ENCODE results near the gene NDRG3. TPM values are rescaled to one million over a fixed set of nuclear protein-coding genes. Genes with fewer than 3 reads are reported as not detected.

Gene NDRG3
- total and polyA plus RNA-seq, 7 experiments from 2014 or later = 20.8 to 49.4 (median 29.5) TPM

DNA sequence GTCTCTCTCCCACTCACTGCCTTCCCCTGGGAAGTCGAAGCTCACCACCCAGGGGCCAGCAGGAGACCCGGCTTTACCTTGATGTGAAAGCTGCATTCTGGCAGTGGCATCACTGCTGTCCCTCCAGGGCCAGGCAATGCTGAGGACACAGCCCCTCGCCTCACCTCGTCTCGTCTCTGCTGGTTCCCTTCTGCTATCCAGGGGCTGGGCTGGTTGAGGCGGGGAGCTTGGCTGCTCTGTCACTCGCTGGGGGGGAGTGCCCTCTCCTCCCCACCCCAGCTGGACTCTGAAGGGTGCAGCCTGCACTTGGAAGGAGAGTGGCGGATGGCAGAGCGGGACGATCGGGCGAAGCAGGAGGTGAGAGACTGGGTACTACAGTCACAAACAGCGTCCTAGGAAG is 40.4 kb upstream of the NDRG3 start:
- POLR2A ChIA-PET = no interaction called here
- Histone ChIP-seq H3K36me3 (ENCODE audit: control insufficient read depth in 2 of 3, insufficient read depth in 3 of 3, low read length in 3 of 3) (no peaks in the 10 kb centered on the region), H3K4me3 (ENCODE audit: low read length) (no peak overlapping the region), H3K27me3 (ENCODE audit: control insufficient read depth in 2 of 2, insufficient read depth in 2 of 2, low read length in 2 of 2) (no peaks in the 10 kb centered on the region), H3K4me1 (ENCODE audit: control insufficient read depth in 2 of 2, insufficient read depth in 2 of 2, low read length in 2 of 2) (no peaks in the 10 kb centered on the region), H3K27ac (ENCODE audit: low read depth, low read length) (no peak overlapping the region), H3K9me3 (ENCODE audit: control insufficient read depth in 2 of 3, low read length in 3 of 3) (no peaks in the 10 kb centered on the region)
- peak overlapping the region in 1 of 9 donors; percentile 10 for H3K27ac Mint-ChIP-seq
- no peak for DNase-seq
- H3K9me3 Mint-ChIP-seq = no peaks in the 10 kb centered on the region
- no peak overlapping the region for H3K4me3 Mint-ChIP-seq
- peaks cover 0 to 6% (median 0%) of the 10 kb centered on the region in 7 donors for H3K4me1 Mint-ChIP-seq
- no peak for ATAC-seq
- H3K36me3 Mint-ChIP-seq = no peaks in the 10 kb centered on the region
- CTCF ChIA-PET = interaction anchor here (0.6 kb wide), 1 partner anchor 32 kb away, joined by 3 read pairs; no protein-coding TSS in a partner anchor
- intact Hi-C loops (cut with micrococcal nuclease) = no loop called here
- H3K27me3 Mint-ChIP-seq = no peaks in the 10 kb centered on the region

- Mint-ChIP-seq H3K27ac (no peak overlapping the region), H3K4me1 (peaks cover 0 to 6% (median 0%) of the 10 kb centered on the region in 7 donors), H3K4me3 (no peak overlapping the region), H3K27me3 (no peaks in the 10 kb centered on the region), H3K36me3 (no peaks in the 10 kb centered on the region), H3K9me3 (no peaks in the 10 kb centered on the region)
- ChIA-PET CTCF (no interaction called here), POLR2A (no interaction called here)
- intact Hi-C loops (cut with micrococcal nuclease) = no loop called here
- Histone ChIP-seq H3K27me3 (ENCODE audit: control insufficient read depth in 2 of 2, insufficient read depth in 2 of 2, low read length in 2 of 2) (no peaks in the 10 kb centered on the region), H3K36me3 (ENCODE audit: control insufficient read depth in 2 of 3, insufficient read depth in 3 of 3, low read length in 3 of 3) (no peaks in the 10 kb centered on the region), H3K9me3 (ENCODE audit: control insufficient read depth in 2 of 3, low read length in 3 of 3) (no peaks in the 10 kb centered on the region), H3K4me3 (ENCODE audit: low read length) (no peak overlapping the region), H3K27ac (ENCODE audit: low read depth, low read length) (no peak overlapping the region), H3K4me1 (ENCODE audit: control insufficient read depth in 2 of 2, insufficient read depth in 2 of 2, low read length in 2 of 2) (no peaks in the 10 kb centered on the region)
- no peak for DNase-seq
- no peak for ATAC-seq
Observed at GRCh38 chr20:36785308-36785707, 39.4 kb upstream of the NDRG3 start.

DNA sequence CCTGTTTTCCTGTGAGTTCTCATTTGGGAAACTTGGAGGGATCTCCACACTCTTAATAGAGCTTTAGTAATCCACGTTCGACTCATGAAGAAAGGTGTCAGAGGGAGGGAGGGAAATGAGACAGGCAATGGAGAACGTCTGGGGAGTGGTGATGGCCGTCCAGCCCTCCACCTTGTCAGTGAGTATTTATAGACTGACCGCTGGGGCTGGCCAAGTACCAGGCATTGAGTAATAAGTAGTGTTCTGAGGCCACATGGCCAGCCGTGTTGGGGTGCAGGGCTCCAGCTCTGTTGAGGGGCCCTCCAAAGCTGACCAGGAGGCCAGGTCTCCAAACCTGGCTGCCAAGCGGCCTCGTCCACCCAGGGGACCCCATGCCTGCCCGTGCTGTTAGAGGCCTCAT is 39.0 kb upstream of the NDRG3 start:
- no peak overlapping the region for H3K4me3 Mint-ChIP-seq
- no peak for ATAC-seq

DNA sequence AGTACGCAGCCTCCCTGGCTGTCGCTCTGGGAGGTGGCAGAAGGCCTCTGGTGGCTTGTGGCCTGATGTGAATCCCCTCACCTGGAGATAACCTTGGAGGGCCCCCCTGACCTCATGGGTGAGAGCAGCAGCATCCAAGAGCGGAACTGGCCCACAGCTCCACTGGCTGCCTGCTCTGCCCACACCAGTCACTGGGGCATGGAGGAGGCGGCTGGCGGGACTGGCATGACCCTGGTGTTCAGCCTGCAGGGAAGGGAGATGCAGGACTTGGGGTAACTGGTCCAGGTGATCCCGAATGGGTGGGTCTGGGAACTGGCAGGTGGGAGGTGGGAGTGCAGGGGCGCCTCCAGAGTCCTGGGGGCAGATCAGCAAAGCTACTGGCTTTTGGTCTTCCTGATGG is 38.2 kb upstream of the NDRG3 start:
- Mint-ChIP-seq H3K9me3 (no peaks in the 10 kb centered on the region), H3K27me3 (no peaks in the 10 kb centered on the region), H3K27ac (no peak overlapping the region), H3K4me3 (no peak overlapping the region), H3K4me1 (peaks cover 0 to 6% (median 0%) of the 10 kb centered on the region in 7 donors), H3K36me3 (no peaks in the 10 kb centered on the region)
- Histone ChIP-seq H3K27ac (ENCODE audit: low read depth, low read length) (no peak overlapping the region), H3K36me3 (ENCODE audit: control insufficient read depth in 2 of 3, insufficient read depth in 3 of 3, low read length in 3 of 3) (no peaks in the 10 kb centered on the region), H3K9me3 (ENCODE audit: control insufficient read depth in 2 of 3, low read length in 3 of 3) (no peaks in the 10 kb centered on the region), H3K27me3 (ENCODE audit: control insufficient read depth in 2 of 2, insufficient read depth in 2 of 2, low read length in 2 of 2) (no peaks in the 10 kb centered on the region), H3K4me3 (ENCODE audit: low read length) (no peak overlapping the region), H3K4me1 (ENCODE audit: control insufficient read depth in 2 of 2, insufficient read depth in 2 of 2, low read length in 2 of 2) (no peaks in the 10 kb centered on the region)
- DNase-seq (no peak), ATAC-seq (no peak)
- ChIA-PET POLR2A (no interaction called here), CTCF (no interaction called here)
- intact Hi-C loops (cut with micrococcal nuclease) = no loop called here

More for the DNA sequence above, 39.0 kb upstream of the NDRG3 start:
- H3K27ac Mint-ChIP-seq = no peak overlapping the region
- Histone ChIP-seq H3K36me3 (ENCODE audit: control insufficient read depth in 2 of 3, insufficient read depth in 3 of 3, low read length in 3 of 3) (no peaks in the 10 kb centered on the region), H3K4me1 (ENCODE audit: control insufficient read depth in 2 of 2, insufficient read depth in 2 of 2, low read length in 2 of 2) (no peaks in the 10 kb centered on the region), H3K9me3 (ENCODE audit: control insufficient read depth in 2 of 3, low read length in 3 of 3) (no peaks in the 10 kb centered on the region), H3K4me3 (ENCODE audit: low read length) (no peak overlapping the region), H3K27me3 (ENCODE audit: control insufficient read depth in 2 of 2, insufficient read depth in 2 of 2, low read length in 2 of 2) (no peaks in the 10 kb centered on the region), H3K27ac (ENCODE audit: low read depth, low read length) (no peak overlapping the region)
- ChIA-PET CTCF (no interaction called here), POLR2A (no interaction called here)
- intact Hi-C loops (cut with micrococcal nuclease) = no loop called here
- no peaks in the 10 kb centered on the region for H3K9me3 Mint-ChIP-seq
- peaks cover 0 to 6% (median 0%) of the 10 kb centered on the region in 7 donors for H3K4me1 Mint-ChIP-seq
- no peaks in the 10 kb centered on the region for H3K27me3 Mint-ChIP-seq
- H3K36me3 Mint-ChIP-seq = no peaks in the 10 kb centered on the region
- DNase-seq = no peak

- H3K27me3 Mint-ChIP-seq = no peaks in the 10 kb centered on the region
- Histone ChIP-seq H3K4me1 (ENCODE audit: control insufficient read depth in 2 of 2, insufficient read depth in 2 of 2, low read length in 2 of 2) (peaks cover 0 to under 1% of the 10 kb centered on the region in 2 donors), H3K4me3 (ENCODE audit: low read length) (no peak overlapping the region), H3K27ac (ENCODE audit: low read depth, low read length) (no peak overlapping the region), H3K36me3 (ENCODE audit: control insufficient read depth in 2 of 3, insufficient read depth in 3 of 3, low read length in 3 of 3) (no peaks in the 10 kb centered on the region), H3K27me3 (ENCODE audit: control insufficient read depth in 2 of 2, insufficient read depth in 2 of 2, low read length in 2 of 2) (no peaks in the 10 kb centered on the region), H3K9me3 (ENCODE audit: control insufficient read depth in 2 of 3, low read length in 3 of 3) (no peaks in the 10 kb centered on the region)
- POLR2A ChIA-PET = no interaction called here
- H3K4me3 Mint-ChIP-seq = no peak overlapping the region
- H3K4me1 Mint-ChIP-seq = peaks cover 0 to 6% (median 5%) of the 10 kb centered on the region in 7 donors
- CTCF ChIA-PET = no interaction called here
- no peaks in the 10 kb centered on the region for H3K36me3 Mint-ChIP-seq
- intact Hi-C loops (cut with micrococcal nuclease) = loop anchor here in 1 of 2 donors (10.0 kb wide), 2 partner anchors 395 to 825 kb away; partner anchors contain the start of genes MROH8, RPN2 and SCAND1
- no peak overlapping the region for H3K27ac Mint-ChIP-seq
- ATAC-seq = no peak
- H3K9me3 Mint-ChIP-seq = no peaks in the 10 kb centered on the region
- no peak for DNase-seq
Observed at GRCh38 chr20:36779656-36780025, 33.8 kb upstream of the NDRG3 start.

DNA sequence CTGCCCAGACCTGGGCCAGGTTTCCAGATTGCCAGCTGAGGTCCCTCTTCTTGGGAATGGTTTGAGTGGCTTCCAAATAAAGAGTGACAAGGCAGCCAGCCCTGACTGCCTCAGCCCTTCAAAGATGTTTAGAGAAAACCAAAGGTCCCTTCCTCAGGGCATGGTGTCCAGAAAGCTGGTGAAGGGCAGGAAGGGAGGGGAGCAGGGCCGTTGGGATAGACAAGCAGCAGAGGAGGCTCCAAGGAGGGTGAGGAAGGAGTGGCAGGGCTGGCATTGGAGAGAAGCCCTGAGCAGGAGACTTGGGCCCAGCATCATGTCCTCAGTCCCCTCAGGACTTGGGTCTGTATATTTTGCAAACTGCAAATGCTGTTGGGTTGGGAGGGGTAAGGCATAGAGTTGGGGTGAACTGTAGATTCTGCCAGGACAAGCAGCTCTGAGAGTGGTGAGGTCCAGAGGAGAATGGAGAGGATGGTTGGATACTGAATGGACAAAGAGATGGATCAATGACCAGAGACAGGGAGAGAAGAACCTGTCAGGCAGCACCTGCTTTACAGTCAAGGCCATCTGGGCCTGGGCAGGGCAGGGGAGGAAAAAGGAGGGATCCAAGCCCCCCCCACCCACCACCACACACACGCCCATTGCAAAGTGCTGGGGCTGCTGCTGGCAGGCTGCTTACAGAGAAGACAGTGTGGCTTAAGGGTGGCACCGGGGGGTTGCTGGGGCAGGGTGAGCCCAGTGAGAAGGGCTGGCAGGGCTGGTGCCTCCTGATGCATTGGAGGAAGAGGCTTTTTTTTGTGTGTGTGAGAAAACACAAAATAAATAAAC is 33.2 kb upstream of the NDRG3 start:
- DNase-seq = no peak
- no peaks in the 10 kb centered on the region for H3K27me3 ChIP-seq (ENCODE audit: control insufficient read depth in 2 of 2, insufficient read depth in 2 of 2, low read length in 2 of 2)
- Mint-ChIP-seq H3K4me1 (peaks cover 2 to 9% (median 5%) of the 10 kb centered on the region in 7 donors), H3K9me3 (no peaks in the 10 kb centered on the region), H3K4me3 (no peak overlapping the region), H3K36me3 (no peaks in the 10 kb centered on the region), H3K27me3 (no peaks in the 10 kb centered on the region), H3K27ac (peak overlapping the region in 1 of 9 donors; percentile 36)
- H3K4me1 ChIP-seq (ENCODE audit: control insufficient read depth in 2 of 2, insufficient read depth in 2 of 2, low read length in 2 of 2) = peaks cover 0 to 6% of the 10 kb centered on the region in 2 donors
- ChIA-PET POLR2A (interaction anchor here (0.6 kb wide), 1 partner anchor 192 kb away, joined by 3 read pairs; no protein-coding TSS in a partner anchor), CTCF (no interaction called here)
- ATAC-seq = no peak
- H3K4me3 ChIP-seq (ENCODE audit: low read length) = no peak overlapping the region
- intact Hi-C loops (cut with micrococcal nuclease) = loop anchor here in 1 of 2 donors (10.0 kb wide), 2 partner anchors 396 to 824 kb away; partner anchors contain the start of genes MROH8, RPN2 and SCAND1
- no peaks in the 10 kb centered on the region for H3K9me3 ChIP-seq (ENCODE audit: control insufficient read depth in 2 of 3, low read length in 3 of 3)
- peaks cover 0 to under 1% (median 0%) of the 10 kb centered on the region in 3 experiments for H3K36me3 ChIP-seq (ENCODE audit: control insufficient read depth in 2 of 3, insufficient read depth in 3 of 3, low read length in 3 of 3)
- H3K27ac ChIP-seq (ENCODE audit: low read depth, low read length) = no peak overlapping the region
